ENCODE results near the gene OBSCN. TPM values are rescaled to one million over a fixed set of nuclear protein-coding genes. Genes with fewer than 3 reads are reported as not detected.

OBSCN gene
- total RNA-seq, 2 experiments from 2014 or later, result 29.5 to 45.2 TPM

- ChIA-PET CTCF (ENCODE audit: unreplicated experiment) (no interaction called here), POLR2A (no interaction called here)
- Histone ChIP-seq H3K79me2 (ENCODE audit: insufficient read depth, low read depth, low read length) (no peaks in the 10 kb centered on the region), H3K36me3 (ENCODE audit: insufficient read depth, low read length) (peaks cover 7% of the 10 kb centered on the region; the same call in 1 of the 2 replicates), H4K20me1 (ENCODE audit: insufficient read depth, low read length) (no peaks in the 10 kb centered on the region), H3K9me2 (ENCODE audit: insufficient read depth, low read length) (no peaks in the 10 kb centered on the region), H3K4me1 (ENCODE audit: insufficient read depth, low read length, poor library complexity, severe bottlenecking) (no peaks in the 10 kb centered on the region), H3K9me3 (ENCODE audit: low read length) (no peaks in the 10 kb centered on the region), H3K4me2 (ENCODE audit: low read length) (no peak overlapping the region), H2AFZ (ENCODE audit: low read length) (no peak overlapping the region), H3K27ac (ENCODE audit: low read depth, low read length, poor library complexity, severe bottlenecking) (no peak overlapping the region), H3K4me3 (ENCODE audit: low read depth, low read length, poor library complexity, severe bottlenecking) (no peak overlapping the region)
- no peak for DNase-seq (ENCODE audit: low spot score)
- BruUV-seq (replicated peaks), result no TSS peak
- intact Hi-C loops (cut with micrococcal nuclease; ENCODE audit: unreplicated experiment), result no loop called here
- TF ChIP-seq EZH2phosphoT487 (IDR thresholded peaks at IDR 0.05; ENCODE audit: borderline replicate concordance, low read depth, low read length) (no peak), CTCF (conservative IDR thresholded peaks at IDR 0.05; ENCODE audit: low read length) (no peak)
Measured at GRCh38 chr1:228283476-228284147, 75.8 kb downstream of the OBSCN start.

- intact Hi-C loops (cut with micrococcal nuclease; ENCODE audit: unreplicated experiment), result no loop called here
- ChIA-PET CTCF (ENCODE audit: unreplicated experiment) (no interaction called here), POLR2A (no interaction called here)
- no peak for TF ChIP-seq EZH2phosphoT487 (IDR thresholded peaks at IDR 0.05; ENCODE audit: borderline replicate concordance, low read depth, low read length)
- TF ChIP-seq CTCF (conservative IDR thresholded peaks at IDR 0.05; ENCODE audit: low read length), result no peak
- H3K4me3 ChIP-seq (ENCODE audit: low read depth, low read length, poor library complexity, severe bottlenecking), result no peak overlapping the region
- H3K36me3 ChIP-seq (ENCODE audit: insufficient read depth, low read length), result peaks cover 7% of the 10 kb centered on the region; the same call in 1 of the 2 replicates
- DNase-seq (ENCODE audit: low spot score), result no peak
- H3K9me3 ChIP-seq (ENCODE audit: low read length), result no peaks in the 10 kb centered on the region
- H2AFZ ChIP-seq (ENCODE audit: low read length), result no peak overlapping the region
- H3K79me2 ChIP-seq (ENCODE audit: insufficient read depth, low read depth, low read length), result no peaks in the 10 kb centered on the region
- no peaks in the 10 kb centered on the region for H3K4me1 ChIP-seq (ENCODE audit: insufficient read depth, low read length, poor library complexity, severe bottlenecking)
- no peaks in the 10 kb centered on the region for H4K20me1 ChIP-seq (ENCODE audit: insufficient read depth, low read length)
- no TSS peak for BruUV-seq (replicated peaks)
- no peak overlapping the region for H3K27ac ChIP-seq (ENCODE audit: low read depth, low read length, poor library complexity, severe bottlenecking)
- H3K9me2 ChIP-seq (ENCODE audit: insufficient read depth, low read length), result no peaks in the 10 kb centered on the region
- no peak overlapping the region for H3K4me2 ChIP-seq (ENCODE audit: low read length)
Measured at GRCh38 chr1:228284148-228284495, 76.3 kb downstream of the OBSCN start.

- BruUV-seq (replicated peaks), result no TSS peak
- CTCF ChIA-PET (ENCODE audit: unreplicated experiment), result no interaction called here
- Histone ChIP-seq H3K4me1 (ENCODE audit: insufficient read depth, low read length, poor library complexity, severe bottlenecking) (no peaks in the 10 kb centered on the region), H3K4me3 (ENCODE audit: low read depth, low read length, poor library complexity, severe bottlenecking) (no peak overlapping the region), H2AFZ (ENCODE audit: low read length) (no peak overlapping the region), H4K20me1 (ENCODE audit: insufficient read depth, low read length) (no peaks in the 10 kb centered on the region), H3K4me2 (ENCODE audit: low read length) (no peak overlapping the region), H3K9me3 (ENCODE audit: low read length) (no peaks in the 10 kb centered on the region), H3K9me2 (ENCODE audit: insufficient read depth, low read length) (no peaks in the 10 kb centered on the region), H3K27ac (ENCODE audit: low read depth, low read length, poor library complexity, severe bottlenecking) (no peak overlapping the region), H3K36me3 (ENCODE audit: insufficient read depth, low read length) (peaks cover 7% of the 10 kb centered on the region; the same call in 1 of the 2 replicates), H3K79me2 (ENCODE audit: insufficient read depth, low read depth, low read length) (no peaks in the 10 kb centered on the region)
- no peak for DNase-seq (ENCODE audit: low spot score)
- intact Hi-C loops (cut with micrococcal nuclease; ENCODE audit: unreplicated experiment), result no loop called here
- no peak for TF ChIP-seq EZH2phosphoT487 (IDR thresholded peaks at IDR 0.05; ENCODE audit: borderline replicate concordance, low read depth, low read length)
- no peak for TF ChIP-seq CTCF (conservative IDR thresholded peaks at IDR 0.05; ENCODE audit: low read length)
- POLR2A ChIA-PET, result no interaction called here
Measured at GRCh38 chr1:228284521-228284920, 76.7 kb downstream of the OBSCN start.

All from OCI-LY7 (cell line).